ENCODE results near the gene RNF220. TPM values are rescaled to one million over a fixed set of nuclear protein-coding genes. Genes with fewer than 3 reads are reported as not detected.

Gene RNF220
- total and polyA plus RNA-seq, 2 donors (not counting 3 experiments of a cell fraction or from before 2014, with no cell fraction given), result 62.7 to 66.6 TPM

DNA sequence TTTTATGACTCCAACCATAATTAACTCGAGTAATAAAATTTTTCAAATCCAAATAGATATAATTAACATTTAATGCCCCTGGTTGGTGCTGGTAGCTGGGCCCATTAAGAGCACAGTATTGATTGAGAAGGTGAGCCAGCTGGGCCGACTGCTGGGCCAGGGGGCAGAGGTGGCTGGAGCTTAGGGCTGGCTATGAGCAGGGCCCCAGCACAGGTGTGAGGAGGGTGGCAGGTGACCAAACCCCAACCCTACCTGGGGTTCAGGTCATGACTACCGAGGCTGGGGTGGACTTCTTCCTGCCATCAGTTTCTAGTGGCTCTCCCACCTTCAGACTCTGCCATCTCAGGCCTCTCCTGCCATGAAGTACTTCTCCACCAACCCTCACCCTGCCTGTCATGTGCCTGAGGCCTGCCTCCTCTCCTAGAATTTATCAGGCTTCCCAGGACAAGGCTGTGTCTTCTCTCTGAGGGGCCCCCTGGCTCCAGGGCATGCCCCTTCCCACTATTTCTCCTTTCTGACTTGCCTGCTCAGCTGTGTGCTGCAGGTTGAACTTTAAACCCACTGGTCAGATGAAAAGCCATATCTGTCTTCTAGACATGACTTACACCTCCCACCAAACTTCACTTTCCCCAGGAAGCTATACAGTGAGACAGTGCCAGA, 183.6 kb downstream of the RNF220 start:
- H3K9ac ChIP-seq (replicated peaks; ENCODE audit: extremely low read depth, insufficient read depth, low read length), result no peak overlapping the region
- no peaks in the 10 kb centered on the region for H3K36me3 ChIP-seq (ENCODE audit: control insufficient read depth in 2 of 2, extremely low read depth in 1 of 2, insufficient read depth in 2 of 2, low read length in 2 of 2)
- FAIRE-seq (no peak), DNase-seq (ENCODE audit: low read depth, low spot score) (no peak)
- H3K79me2 ChIP-seq (ENCODE audit: control insufficient read depth, insufficient read depth, low read length), result no peaks in the 10 kb centered on the region
- H3K4me2 ChIP-seq (ENCODE audit: insufficient read depth, low read length), result no peak overlapping the region
- no TSS peak for BruUV-seq (replicated peaks)
- no peak overlapping the region for H3K4me3 ChIP-seq (replicated peaks in 1 of 3; ENCODE audit: insufficient read depth in 1 of 3, low read depth in 1 of 3, low read length in 3 of 3)
- dilution Hi-C loops (cut with MboI; ENCODE audit: extremely low pct_ligation_motif_present, low sequenced_read_pairs), result no loop called here
- H2AFZ ChIP-seq (ENCODE audit: low read depth, low read length), result no peak overlapping the region
- H4K20me1 ChIP-seq (replicated peaks; ENCODE audit: control insufficient read depth, extremely low read depth, insufficient read depth, low read length), result no peaks in the 10 kb centered on the region
- no peak overlapping the region for H3K27ac ChIP-seq (ENCODE audit: insufficient read depth, low read depth, low read length)
- H3K4me1 ChIP-seq (ENCODE audit: control insufficient read depth, extremely low read depth, insufficient read depth, low read length), result no peaks in the 10 kb centered on the region
- CTCF ChIA-PET, result interaction anchor here (0.6 to 2.4 kb wide), 3 partner anchors 51 to 371 kb away, joined by 3 to 11 read pairs (median 3); no protein-coding TSS in a partner anchor
- H3K9me1 ChIP-seq (replicated peaks; ENCODE audit: control insufficient read depth, extremely low read depth, insufficient read depth, low read length), result no peaks in the 10 kb centered on the region
- intact Hi-C loops (cut with micrococcal nuclease), result no loop called here
- H3K27me3 ChIP-seq (ENCODE audit: control insufficient read depth in 2 of 2, insufficient read depth in 2 of 2, low read length in 2 of 2), result peaks cover 8% of the 10 kb centered on the region in 2 experiments
- POLR2A ChIA-PET, result no interaction called here
- no peak for TF ChIP-seq MYC (IDR thresholded peaks at IDR 0.05; ENCODE audit: low read depth, low read length)
- TF ChIP-seq, protein P1, sequence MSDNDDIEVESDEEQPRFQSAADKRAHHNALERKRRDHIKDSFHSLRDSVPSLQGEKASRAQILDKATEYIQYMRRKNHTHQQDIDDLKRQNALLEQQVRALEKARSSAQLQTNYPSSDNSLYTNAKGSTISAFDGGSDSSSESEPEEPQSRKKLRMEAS (IDR thresholded peaks at IDR 0.05; ENCODE audit: insufficient read depth, insufficient read length), result no peak
- no peak for TF ChIP-seq POLR2A (IDR thresholded peaks at IDR 0.05; ENCODE audit: low read depth, low read length)
- TF ChIP-seq GATA2 (IDR thresholded peaks at IDR 0.05; ENCODE audit: insufficient read depth, insufficient read length, low read depth, low read length), result no peak
- no peak for TF ChIP-seq FOS (IDR thresholded peaks at IDR 0.05; ENCODE audit: borderline replicate concordance, insufficient read depth, low read length)
- no peak for TF ChIP-seq EZH2 (IDR thresholded peaks at IDR 0.05; ENCODE audit: borderline replicate concordance, low read depth, low read length, severe bottlenecking)
- TF ChIP-seq POLR2AphosphoS5 (IDR thresholded peaks at IDR 0.05; ENCODE audit: insufficient read depth, low read depth, low read length), result no peak
- TF ChIP-seq, protein P2, sequence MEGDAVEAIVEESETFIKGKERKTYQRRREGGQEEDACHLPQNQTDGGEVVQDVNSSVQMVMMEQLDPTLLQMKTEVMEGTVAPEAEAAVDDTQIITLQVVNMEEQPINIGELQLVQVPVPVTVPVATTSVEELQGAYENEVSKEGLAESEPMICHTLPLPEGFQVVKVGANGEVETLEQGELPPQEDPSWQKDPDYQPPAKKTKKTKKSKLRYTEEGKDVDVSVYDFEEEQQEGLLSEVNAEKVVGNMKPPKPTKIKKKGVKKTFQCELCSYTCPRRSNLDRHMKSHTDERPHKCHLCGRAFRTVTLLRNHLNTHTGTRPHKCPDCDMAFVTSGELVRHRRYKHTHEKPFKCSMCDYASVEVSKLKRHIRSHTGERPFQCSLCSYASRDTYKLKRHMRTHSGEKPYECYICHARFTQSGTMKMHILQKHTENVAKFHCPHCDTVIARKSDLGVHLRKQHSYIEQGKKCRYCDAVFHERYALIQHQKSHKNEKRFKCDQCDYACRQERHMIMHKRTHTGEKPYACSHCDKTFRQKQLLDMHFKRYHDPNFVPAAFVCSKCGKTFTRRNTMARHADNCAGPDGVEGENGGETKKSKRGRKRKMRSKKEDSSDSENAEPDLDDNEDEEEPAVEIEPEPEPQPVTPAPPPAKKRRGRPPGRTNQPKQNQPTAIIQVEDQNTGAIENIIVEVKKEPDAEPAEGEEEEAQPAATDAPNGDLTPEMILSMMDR (IDR thresholded peaks at IDR 0.05; ENCODE audit: extremely low read depth in 1 of 2, insufficient read depth in 1 of 2, low read depth in 1 of 2, low read length in 2 of 2), result no peak
- no peak for TF ChIP-seq JUN (IDR thresholded peaks at IDR 0.05; ENCODE audit: borderline replicate concordance, insufficient read depth, insufficient read length, low read depth)
- no peaks in the 10 kb centered on the region for H3K9me3 ChIP-seq (replicated peaks; ENCODE audit: control insufficient read depth, insufficient read depth, low read length)
